GM18511 (cell line): ENCODE measurements around the gene ANKRD28.

Experiments
- ATAC-seq: cut with Tn5 transposase; IDR thresholded peaks from one replicate; pipeline ENCODE4 v1.9.1; 2021; ENCODE audit warnings: mild to moderate bottlenecking, moderate library complexity; ENCODE audit not compliant: unreplicated experiment

The ANKRD28 gene

GRCh38 chr3:15728766-15729165, 69.0 kb downstream of the ANKRD28 start:
- ATAC-seq: no peak

GRCh38 chr3:15726881-15727280, 70.9 kb downstream of the ANKRD28 start:
- no peak for ATAC-seq

- ATAC-seq: peak; percentile 95
Observed at GRCh38 chr3:15726043-15726442, 71.7 kb downstream of the ANKRD28 start.

GRCh38 chr3:15724446-15724845, 73.3 kb downstream of the ANKRD28 start:
- ATAC-seq: no peak

GRCh38 chr3:15723624-15723884, 74.2 kb downstream of the ANKRD28 start:
- ATAC-seq: no peak

GRCh38 chr3:15722877-15723623, 74.7 kb downstream of the ANKRD28 start:
- no peak for ATAC-seq

- no peak for ATAC-seq
Observed at GRCh38 chr3:15716178-15716577, 81.6 kb downstream of the ANKRD28 start.

GRCh38 chr3:15714448-15714847, 83.3 kb downstream of the ANKRD28 start:
- no peak for ATAC-seq

GRCh38 chr3:15713364-15713763, 84.4 kb downstream of the ANKRD28 start:
- no peak for ATAC-seq

GRCh38 chr3:15711281-15711680, 86.5 kb downstream of the ANKRD28 start:
- ATAC-seq: no peak

GRCh38 chr3:15708882-15709677, 88.7 kb downstream of the ANKRD28 start:
- ATAC-seq: no peak

- ATAC-seq: no peak
Observed at GRCh38 chr3:15707779-15708178, 90.0 kb downstream of the ANKRD28 start.

GRCh38 chr3:15703346-15703745, 94.4 kb downstream of the ANKRD28 start:
- ATAC-seq: no peak

GRCh38 chr3:15694628-15695027, 103.2 kb downstream of the ANKRD28 start:
- no peak for ATAC-seq

- no peak for ATAC-seq
Observed at GRCh38 chr3:15693355-15693754, 104.4 kb downstream of the ANKRD28 start.

- ATAC-seq: no peak
Observed at GRCh38 chr3:15690748-15691147, 107.0 kb downstream of the ANKRD28 start.

GRCh38 chr3:15690230-15690629, 107.5 kb downstream of the ANKRD28 start:
- no peak for ATAC-seq

GRCh38 chr3:15685927-15686326, 111.9 kb downstream of the ANKRD28 start:
- no peak for ATAC-seq

GRCh38 chr3:15683253-15683652, 114.5 kb downstream of the ANKRD28 start:
- ATAC-seq: no peak

GRCh38 chr3:15682561-15683185, 115.1 kb downstream of the ANKRD28 start:
- no peak for ATAC-seq

- ATAC-seq: no peak
Observed at GRCh38 chr3:15681668-15682067, 116.1 kb downstream of the ANKRD28 start.

GRCh38 chr3:15679306-15679705, 118.5 kb downstream of the ANKRD28 start:
- no peak for ATAC-seq
